ENCODE results near the gene BLOC1S1. TPM values are rescaled to one million over a fixed set of nuclear protein-coding genes. Genes with fewer than 3 reads are reported as not detected.
A peak's percentile ranks its signal among the peaks of the same experiment; 100 is the strongest.

Gene BLOC1S1
- total and polyA plus RNA-seq, 12 donors, result 180 to 1,005 (median 227) TPM

DNA sequence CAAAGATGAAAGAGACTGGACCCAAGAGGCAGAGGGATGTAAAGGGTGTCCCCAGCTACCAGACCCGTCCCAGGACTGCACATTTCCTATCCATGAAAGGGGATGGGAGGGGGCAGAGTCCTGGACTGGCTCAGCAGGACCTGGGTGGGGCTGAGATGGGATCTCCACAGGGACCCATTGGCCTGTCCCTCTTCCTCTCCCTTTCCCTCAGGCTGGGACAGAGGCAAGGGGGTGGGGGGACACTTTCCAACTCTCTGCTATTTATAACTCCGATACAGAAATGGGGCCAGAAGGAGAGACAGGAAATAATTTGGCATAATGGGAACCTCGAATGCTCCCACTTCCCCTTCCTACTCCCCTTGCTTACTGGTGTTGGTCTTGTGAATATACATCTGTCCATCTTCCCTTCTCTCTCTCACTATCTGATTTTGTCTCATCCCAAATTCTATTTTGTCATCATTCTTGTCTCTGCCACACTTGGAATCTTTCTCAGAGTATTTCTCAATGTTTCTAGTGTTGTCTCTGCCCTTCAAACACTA is 7.1 kb upstream of the BLOC1S1 start:
- no peak for TF ChIP-seq POLR2A (IDR thresholded peaks at IDR 0.05)
- TF ChIP-seq, protein P1, sequence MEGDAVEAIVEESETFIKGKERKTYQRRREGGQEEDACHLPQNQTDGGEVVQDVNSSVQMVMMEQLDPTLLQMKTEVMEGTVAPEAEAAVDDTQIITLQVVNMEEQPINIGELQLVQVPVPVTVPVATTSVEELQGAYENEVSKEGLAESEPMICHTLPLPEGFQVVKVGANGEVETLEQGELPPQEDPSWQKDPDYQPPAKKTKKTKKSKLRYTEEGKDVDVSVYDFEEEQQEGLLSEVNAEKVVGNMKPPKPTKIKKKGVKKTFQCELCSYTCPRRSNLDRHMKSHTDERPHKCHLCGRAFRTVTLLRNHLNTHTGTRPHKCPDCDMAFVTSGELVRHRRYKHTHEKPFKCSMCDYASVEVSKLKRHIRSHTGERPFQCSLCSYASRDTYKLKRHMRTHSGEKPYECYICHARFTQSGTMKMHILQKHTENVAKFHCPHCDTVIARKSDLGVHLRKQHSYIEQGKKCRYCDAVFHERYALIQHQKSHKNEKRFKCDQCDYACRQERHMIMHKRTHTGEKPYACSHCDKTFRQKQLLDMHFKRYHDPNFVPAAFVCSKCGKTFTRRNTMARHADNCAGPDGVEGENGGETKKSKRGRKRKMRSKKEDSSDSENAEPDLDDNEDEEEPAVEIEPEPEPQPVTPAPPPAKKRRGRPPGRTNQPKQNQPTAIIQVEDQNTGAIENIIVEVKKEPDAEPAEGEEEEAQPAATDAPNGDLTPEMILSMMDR (IDR thresholded peaks at IDR 0.05), result no peak
- Histone ChIP-seq H3K36me3 (replicated peaks in 1 of 2) (no peaks in the 10 kb centered on the region), H3K9me3 (replicated peaks in 1 of 3) (no peaks in the 10 kb centered on the region), H3K4me3 (no peak overlapping the region), H3K4me1 (replicated peaks in 1 of 2) (peaks cover 6 to 24% of the 10 kb centered on the region in 2 donors), H3K27me3 (no peaks in the 10 kb centered on the region), H3K27ac (no peak overlapping the region)
- DNase-seq, result no peak
- intact Hi-C loops (cut with DNase I), result no loop called here
- 17 to 25% (median 22%) methylated on average over 3 of the region's 3 CpGs for WGBS, 4 donors

DNA sequence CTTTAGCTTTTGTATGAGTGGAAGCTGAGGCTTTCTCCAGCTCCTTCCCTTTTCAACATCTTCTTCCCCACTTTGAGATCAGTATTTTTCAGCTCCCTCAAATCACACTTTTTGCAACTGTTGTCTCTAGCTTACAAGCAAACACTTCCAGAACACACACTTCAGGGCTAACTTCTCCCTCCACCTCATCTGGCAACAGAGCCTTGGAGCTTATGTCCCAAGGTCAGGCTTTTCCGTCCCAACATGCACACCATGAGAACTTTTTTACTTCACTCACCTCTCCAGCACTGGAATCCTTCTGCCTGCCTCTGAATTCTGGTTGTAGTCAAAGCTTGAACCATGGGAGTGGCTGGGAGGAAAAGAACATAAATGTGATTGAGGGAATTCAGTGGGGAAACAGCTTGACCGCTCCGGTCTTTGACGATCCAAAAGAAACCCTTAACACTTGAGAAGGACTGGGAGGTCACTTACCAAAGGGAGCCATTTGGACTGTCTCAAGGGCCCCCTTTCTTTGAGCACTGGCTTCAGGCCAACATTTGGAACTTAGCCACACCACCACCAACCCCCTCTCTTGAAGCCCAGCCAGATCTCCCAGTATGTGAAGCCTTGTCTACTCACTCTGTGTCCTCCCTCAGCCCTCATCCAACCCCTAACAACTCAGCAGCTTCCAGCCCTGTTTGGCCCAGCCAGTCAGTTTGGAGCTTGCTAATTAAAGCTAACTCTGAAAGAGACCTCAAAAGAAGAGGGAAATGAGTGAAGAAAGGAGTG is 3.9 kb upstream of the BLOC1S1 start:
- Histone ChIP-seq H3K4me1 (replicated peaks in 1 of 2) (peaks cover 15 to 36% of the 10 kb centered on the region in 2 donors), H3K4me3 (no peak overlapping the region), H3K9me3 (replicated peaks in 1 of 3) (no peaks in the 10 kb centered on the region), H3K36me3 (replicated peaks in 1 of 2) (no peaks in the 10 kb centered on the region), H3K27me3 (no peaks in the 10 kb centered on the region), H3K27ac (no peak overlapping the region)
- intact Hi-C loops (cut with DNase I), result no loop called here
- WGBS, 4 donors, result 56 to 65% (median 59%) methylated on average over 4 of the region's 4 CpGs
- no peak for TF ChIP-seq POLR2A (IDR thresholded peaks at IDR 0.05)
- TF ChIP-seq, protein P1 (IDR thresholded peaks at IDR 0.05), result no peak
- DNase-seq, result no peak

DNA sequence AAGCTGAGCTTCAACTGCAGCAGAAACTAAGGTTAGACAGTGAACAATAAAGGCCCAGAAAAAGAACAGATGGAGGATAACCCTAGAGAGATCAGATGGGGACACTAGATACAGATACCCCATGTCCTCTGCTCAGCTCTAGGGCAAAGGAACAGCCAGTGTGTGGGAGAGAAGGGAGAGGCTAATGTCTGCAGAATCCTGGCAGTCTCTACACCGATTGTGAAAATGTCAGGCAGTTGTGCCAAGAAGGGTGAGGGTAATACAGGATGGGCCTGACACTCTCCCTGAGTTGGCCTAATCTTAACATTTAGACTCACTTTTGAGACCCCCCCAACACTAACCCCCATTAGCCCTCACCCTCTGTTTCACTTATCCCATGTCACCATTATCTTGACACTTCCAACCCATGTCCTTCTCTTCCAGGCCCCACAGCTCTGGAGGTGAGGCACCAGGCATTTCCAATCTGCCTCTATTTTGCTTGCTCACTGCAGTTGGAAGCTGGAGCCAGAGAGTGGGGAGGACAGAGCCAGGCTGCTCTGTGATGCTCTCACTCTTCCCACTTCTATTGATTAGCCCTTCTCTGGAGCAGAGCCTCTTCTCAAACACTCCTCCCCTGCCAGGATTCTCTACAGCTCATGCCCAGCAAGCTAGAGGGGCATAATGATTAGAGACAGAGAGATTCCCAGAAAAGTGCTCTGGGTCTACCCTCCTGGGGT is 3.0 kb upstream of the BLOC1S1 start:
- peak overlapping the region in 2 of 5 donors; percentile 35 to 44 for H3K27ac ChIP-seq
- 40 to 75% (median 50%) methylated on average over 1 of the region's 1 CpG for WGBS, 4 donors
- H3K36me3 ChIP-seq (replicated peaks in 1 of 2), result no peaks in the 10 kb centered on the region
- DNase-seq, result no peak
- H3K4me1 ChIP-seq (replicated peaks in 1 of 2), result peaks cover 13 to 38% of the 10 kb centered on the region in 2 donors
- H3K27me3 ChIP-seq, result no peaks in the 10 kb centered on the region
- intact Hi-C loops (cut with DNase I), result no loop called here
- TF ChIP-seq, protein P1 (IDR thresholded peaks at IDR 0.05), result no peak
- no peak for TF ChIP-seq POLR2A (IDR thresholded peaks at IDR 0.05)
- H3K9me3 ChIP-seq (replicated peaks in 1 of 3), result no peaks in the 10 kb centered on the region
- H3K4me3 ChIP-seq, result no peak overlapping the region

DNA sequence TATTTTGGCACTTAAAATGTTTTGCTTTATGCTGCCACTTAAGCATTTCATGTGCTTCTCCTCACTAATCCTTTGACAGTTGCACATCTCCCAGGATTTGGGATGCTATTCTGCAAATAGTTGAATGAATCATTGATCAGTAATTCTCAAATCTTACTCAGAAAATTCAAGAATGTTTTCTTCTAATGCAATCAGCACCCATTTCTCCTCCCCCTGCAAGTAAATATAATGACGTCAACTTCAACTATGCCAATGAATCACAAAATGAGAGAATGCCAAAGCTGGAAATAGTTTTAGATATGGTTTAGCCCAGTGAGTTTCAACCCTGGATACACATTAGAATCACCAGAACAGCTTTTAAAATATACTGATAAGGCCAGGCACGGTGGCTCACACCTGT is 2.1 kb upstream of the BLOC1S1 start:
- H3K9me3 ChIP-seq (replicated peaks in 1 of 3), result no peaks in the 10 kb centered on the region
- intact Hi-C loops (cut with DNase I), result no loop called here
- H3K4me1 ChIP-seq (replicated peaks in 1 of 2), result peaks cover 13 to 35% of the 10 kb centered on the region in 2 donors
- H3K27me3 ChIP-seq, result no peaks in the 10 kb centered on the region
- DNase-seq, result no peak
- no peak for TF ChIP-seq POLR2A (IDR thresholded peaks at IDR 0.05)
- TF ChIP-seq, protein P1 (IDR thresholded peaks at IDR 0.05), result no peak
- 37 to 61% (median 41%) methylated on average over 2 of the region's 2 CpGs for WGBS, 4 donors
- no peak overlapping the region for H3K4me3 ChIP-seq
- no peaks in the 10 kb centered on the region for H3K36me3 ChIP-seq (replicated peaks in 1 of 2)
- H3K27ac ChIP-seq, result peak overlapping the region in 2 of 5 donors; percentile 44 to 59
